ENCODE results near the gene ARHGAP45.

The ARHGAP45 gene

DNA sequence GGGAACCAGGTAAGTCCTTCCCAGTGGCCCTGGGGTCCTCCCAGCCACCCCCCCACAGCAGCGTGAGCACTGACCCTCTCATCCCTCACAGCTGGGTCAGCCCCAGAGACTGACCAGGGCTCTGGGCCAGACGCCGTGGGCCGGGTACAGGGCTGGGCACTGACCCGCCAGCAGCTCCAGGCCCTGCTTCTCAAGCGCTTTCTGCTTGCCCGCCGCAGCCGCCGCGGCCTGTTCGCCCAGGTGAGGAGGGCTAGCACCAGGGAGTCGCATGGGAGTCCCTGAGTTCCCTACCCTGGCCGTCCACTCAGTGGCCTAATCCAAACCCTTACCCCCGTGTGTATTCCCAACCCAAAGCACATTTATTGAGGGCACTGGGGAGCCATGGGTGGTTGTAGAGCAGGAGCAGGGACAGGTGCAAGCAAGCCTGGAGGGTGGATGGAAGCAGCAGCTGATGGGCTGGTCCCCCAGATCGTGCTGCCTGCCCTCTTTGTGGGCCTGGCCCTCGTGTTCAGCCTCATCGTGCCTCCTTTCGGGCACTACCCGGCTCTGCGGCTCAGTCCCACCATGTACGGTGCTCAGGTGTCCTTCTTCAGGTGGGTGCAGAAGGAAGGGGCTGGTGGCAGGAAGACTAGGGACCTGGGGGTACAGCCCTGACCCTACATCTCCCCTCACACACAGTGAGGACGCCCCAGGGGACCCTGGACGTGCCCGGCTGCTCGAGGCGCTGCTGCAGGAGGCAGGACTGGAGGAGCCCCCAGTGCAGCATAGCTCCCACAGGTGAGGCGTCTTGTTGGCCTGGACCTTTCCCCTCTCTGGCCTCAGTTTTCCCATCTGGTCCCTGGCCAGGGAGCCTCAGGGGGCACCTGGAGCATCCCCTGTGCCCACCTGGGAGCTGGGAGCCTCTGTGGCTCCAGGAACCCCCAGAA, 12.6 kb upstream of the ARHGAP45 start:
- no peak for DNase-seq

DNA sequence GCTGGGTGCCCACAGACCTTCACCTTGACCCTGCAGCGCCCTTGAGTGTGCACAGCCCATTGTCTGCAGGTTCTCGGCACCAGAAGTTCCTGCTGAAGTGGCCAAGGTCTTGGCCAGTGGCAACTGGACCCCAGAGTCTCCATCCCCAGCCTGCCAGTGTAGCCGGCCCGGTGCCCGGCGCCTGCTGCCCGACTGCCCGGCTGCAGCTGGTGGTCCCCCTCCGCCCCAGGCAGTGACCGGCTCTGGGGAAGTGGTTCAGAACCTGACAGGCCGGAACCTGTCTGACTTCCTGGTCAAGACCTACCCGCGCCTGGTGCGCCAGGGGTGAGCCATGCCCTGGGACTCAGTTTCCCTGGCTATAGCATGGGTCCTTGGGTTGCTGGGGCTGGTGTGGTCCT, 11.9 kb upstream of the ARHGAP45 start:
- no peak for DNase-seq

DNA sequence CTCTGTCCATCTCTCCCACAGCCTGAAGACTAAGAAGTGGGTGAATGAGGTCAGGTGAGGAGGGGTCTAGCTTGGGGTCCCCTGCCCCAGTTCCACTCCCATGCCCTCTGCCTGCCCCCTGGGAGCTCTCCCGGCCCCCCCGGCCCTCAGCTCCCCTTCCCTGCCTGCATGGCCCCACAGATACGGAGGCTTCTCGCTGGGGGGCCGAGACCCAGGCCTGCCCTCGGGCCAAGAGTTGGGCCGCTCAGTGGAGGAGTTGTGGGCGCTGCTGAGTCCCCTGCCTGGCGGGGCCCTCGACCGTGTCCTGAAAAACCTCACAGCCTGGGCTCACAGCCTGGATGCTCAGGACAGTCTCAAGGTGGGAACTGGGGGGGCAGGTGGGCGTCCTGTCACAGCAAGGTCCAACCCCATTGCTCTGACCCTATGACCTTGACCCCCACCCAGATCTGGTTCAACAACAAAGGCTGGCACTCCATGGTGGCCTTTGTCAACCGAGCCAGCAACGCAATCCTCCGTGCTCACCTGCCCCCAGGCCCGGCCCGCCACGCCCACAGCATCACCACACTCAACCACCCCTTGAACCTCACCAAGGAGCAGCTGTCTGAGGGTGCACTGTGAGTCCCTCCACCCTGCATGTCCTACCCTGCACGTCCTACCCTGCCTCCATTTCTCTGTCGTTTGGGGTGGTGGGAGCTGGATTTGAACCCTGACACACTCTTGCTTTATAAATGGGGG, 10.9 kb upstream of the ARHGAP45 start:
- no peak for DNase-seq

DNA sequence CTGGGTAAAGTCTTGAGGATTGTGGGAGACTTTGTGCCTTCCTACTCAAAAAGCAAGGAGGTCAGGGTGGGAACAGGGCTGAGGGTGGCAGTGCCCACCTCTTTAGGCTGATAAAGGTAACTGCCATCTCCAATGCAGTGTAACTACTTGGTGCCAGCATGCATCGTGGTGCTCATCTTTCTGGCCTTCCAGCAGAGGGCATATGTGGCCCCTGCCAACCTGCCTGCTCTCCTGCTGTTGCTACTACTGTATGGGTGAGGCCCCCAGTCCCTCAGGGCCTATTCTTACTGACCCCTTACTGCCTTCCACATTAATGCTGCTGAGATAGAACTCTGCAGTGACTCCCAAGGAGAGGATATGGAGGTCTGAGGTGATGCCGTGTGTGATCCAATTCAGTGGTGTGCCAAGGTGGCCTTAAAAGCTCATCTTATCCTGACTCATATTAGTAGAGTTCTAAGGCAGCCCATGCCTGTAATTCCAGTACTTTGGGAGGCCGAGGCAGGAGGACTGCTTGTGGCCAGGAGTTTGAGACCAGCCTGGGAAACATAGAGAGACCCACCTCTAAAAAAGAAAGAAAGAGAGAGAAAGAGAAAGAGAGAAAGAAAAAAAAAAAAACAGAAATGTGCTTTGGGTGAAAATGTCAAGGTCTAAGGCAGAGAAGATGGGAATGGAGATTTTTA, 9.7 kb upstream of the ARHGAP45 start:
- no peak for DNase-seq

DNA sequence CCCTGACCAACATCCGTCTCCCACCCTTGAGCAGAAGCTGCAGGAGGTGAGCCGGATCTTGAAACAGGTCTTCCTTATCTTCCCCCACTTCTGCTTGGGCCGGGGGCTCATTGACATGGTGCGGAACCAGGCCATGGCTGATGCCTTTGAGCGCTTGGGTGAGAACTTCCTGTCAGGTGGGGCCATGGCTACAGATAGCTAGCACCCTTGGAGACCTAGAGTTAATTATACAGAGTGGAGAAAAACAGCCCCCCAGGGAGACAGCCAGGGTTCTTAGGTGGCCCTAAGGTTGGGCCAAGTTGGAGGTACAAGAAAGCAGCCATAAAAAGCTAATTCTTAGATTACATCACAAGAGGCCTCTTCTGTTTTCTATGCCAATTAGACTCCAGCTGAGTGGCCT, 8.9 kb upstream of the ARHGAP45 start:
- DNase-seq: no peak

DNA sequence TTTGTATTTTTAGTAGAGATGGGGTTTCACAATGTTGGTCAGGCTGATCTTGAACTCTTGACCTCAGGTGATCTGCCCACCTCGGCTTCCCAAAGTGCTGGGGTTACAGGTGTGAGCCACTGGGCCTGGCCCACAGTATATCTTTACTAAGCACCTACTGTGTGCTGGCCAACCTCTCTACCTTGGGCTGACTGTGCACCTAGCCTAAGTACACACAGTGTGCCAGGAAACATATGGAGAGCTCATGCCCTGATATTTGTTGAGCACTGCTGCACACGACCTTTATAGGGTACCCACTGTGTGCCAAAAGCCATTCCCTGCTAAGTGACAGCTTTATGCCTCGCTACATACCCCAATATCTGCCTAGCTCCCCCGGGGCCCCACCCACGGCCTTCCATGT, 6.3 kb upstream of the ARHGAP45 start:
- no peak for DNase-seq

DNA sequence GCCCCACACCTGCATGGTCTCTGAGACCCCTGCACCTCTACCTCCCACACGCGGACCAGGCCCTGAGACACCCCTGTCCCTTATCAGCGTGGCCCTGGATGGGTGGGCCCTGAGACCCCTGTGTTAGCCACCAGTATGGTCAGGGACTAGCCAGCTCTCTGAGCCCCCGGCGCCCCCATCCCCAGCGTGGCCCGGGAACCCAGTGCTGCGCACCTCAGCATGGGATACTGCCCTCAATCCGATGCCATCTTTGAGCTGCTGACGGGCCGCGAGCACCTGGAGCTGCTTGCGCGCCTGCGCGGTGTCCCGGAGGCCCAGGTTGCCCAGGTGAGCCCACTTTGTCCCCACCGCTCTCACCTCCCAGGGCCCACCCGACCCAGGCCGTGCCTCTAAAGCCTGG, 5.0 kb upstream of the ARHGAP45 start:
- no peak for DNase-seq

DNA sequence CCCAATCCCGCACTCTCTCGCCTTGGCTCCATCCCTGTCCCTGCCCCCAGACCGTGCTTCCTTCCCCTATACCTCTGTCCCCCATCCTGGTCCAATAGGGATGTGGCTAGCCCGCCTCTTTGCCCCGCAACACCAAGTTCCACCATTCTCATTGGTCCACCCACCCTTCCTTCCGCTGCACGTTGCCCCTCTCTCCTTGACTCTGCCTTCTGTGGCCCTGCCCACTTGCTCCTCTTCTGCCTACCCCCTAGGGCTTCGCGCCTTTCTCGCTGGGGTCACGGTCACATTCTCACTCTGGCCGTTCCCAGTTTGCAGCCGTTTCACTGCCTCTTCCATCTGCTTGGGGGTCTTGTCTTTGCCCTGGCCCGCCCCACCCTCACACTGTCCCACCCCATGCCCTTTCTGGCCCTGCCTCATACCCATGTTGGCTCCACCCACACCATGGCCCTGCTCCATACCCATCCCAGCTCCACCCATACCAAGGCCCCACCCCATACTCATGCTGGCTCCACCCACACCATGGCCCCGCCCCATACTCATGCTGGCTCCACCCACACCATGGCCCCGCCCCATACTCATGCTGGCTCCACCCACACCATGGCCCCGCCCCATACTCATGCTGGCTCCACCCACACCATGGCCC, 4.5 kb upstream of the ARHGAP45 start:
- DNase-seq: no peak

DNA sequence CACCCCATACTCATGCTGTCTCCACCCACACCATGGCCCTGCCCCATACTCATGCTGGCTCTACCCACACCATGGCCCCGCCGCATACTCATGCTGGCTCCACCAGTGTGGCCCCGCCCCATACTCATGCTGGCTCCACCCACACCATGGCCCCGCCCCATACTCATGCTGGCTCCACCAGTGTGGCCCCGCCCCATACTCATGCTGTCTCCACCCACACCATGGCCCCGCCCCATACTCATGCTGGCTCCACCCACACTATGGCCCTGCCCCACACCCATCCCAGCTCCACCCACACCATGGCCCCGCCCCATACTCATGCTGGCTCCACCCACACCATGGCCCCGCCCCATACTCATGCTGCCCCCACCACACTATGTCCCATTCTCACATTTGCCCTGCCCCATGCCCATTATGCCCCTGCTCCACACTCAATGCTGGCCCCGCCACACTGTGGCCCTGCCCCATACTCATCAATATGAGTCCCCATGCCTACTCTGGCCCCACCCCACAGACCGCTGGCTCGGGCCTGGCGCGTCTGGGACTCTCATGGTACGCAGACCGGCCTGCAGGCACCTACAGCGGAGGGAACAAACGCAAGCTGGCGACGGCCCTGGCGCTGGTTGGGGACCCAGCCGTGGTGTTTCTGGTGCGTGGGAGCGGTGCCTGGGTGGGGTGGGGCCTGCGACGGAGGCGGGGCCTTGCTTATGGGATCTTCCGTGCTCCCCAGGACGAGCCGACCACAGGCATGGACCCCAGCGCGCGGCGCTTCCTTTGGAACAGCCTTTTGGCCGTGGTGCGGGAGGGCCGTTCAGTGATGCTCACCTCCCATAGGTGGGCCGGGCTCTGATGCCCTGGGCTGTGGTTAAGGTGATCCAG, 3.7 kb upstream of the ARHGAP45 start:
- DNase-seq: peak; percentile 11

DNA sequence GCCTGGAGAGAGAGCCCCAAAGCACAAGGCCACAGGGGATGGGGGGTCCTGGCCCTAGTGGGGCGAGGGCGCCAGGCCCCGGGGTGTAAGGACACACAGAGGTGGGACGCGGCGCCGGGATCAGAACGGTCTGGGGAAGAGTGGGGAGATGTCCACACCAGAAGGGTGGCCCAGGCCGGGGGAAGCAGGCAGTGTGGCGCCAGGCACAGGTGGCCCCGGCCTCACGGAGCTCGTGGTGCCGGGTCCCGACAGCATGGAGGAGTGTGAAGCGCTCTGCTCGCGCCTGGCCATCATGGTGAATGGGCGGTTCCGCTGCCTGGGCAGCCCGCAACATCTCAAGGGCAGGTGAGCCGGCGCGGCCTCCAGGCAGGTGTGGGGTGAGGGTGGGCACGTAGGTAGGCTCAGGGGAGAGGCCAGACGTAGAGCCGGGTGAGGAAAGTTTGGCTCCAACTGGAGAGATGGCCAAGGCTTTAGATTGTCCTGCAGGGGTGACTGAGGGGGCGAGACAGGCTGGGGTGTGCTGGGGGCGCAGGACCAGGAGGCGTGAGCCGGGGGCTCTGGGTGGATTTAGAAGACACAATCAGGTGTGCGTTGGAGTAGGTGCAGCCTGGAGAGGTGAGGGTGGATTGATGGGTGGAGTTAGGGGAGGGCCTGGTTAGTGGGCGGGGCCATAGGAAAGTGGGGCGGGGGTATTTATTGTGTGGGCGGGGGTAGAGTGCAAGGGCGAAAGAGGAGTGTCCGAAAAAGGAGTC, 2.9 kb upstream of the ARHGAP45 start:
- DNase-seq: peak; percentile 9

DNA sequence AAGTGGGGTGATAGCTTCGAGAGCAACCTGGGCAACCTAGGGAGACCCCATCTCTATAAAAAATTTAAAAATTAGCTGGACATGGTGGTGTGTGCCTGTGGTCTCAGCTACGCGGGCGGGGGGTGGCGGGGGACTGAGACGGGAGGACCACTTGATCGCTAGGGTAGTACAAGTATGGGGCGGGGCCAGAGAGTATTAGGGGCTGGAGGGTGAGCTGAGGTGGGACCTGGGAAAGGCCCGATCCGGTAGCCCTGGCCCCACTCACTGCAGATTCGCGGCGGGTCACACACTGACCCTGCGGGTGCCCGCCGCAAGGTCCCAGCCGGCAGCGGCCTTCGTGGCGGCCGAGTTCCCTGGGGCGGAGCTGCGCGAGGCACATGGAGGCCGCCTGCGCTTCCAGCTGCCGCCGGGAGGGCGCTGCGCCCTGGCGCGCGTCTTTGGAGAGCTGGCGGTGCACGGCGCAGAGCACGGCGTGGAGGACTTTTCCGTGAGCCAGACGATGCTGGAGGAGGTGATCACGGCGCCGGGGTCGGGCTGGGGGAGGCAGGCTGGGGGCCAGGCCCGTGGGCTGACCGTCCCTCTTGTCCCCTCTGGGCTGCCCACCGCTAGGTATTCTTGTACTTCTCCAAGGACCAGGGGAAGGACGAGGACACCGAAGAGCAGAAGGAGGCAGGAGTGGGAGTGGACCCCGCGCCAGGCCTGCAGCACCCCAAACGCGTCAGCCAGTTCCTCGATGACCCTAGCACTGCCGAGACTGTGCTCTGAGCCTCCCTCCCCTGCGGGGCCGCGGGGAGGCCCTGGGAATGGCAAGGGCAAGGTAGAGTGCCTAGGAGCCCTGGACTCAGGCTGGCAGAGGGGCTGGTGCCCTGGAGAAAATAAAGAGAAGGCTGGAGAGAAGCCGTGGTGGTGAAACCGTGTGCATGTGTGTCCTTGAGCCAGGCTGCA, 2.0 kb upstream of the ARHGAP45 start:
- DNase-seq: no peak

DNA sequence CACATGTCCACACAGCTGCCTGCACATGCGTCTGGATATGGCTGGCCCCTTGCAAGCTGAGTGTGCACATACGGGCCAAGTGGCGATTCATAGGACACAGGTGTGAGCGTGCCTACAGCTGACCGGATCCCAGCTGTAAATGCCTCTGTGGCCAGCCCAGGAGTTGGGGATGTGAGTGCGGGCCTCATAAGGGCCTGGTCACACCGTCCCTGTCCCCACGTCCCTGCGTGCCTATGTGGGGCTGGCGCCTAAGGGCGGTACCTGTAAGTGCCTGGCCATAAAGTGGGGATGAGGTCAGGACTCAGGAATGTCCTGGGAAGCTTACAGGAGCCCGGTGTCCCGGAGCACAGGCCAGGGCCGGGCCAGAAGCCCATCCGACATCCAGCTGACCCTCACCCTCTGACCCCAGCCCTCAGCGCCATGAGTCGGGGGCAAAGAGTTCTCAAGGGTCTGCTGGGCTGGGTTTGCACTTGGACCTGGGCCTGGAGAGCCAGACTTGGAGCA, 1.3 kb upstream of the ARHGAP45 start:
- DNase-seq: no peak

DNA sequence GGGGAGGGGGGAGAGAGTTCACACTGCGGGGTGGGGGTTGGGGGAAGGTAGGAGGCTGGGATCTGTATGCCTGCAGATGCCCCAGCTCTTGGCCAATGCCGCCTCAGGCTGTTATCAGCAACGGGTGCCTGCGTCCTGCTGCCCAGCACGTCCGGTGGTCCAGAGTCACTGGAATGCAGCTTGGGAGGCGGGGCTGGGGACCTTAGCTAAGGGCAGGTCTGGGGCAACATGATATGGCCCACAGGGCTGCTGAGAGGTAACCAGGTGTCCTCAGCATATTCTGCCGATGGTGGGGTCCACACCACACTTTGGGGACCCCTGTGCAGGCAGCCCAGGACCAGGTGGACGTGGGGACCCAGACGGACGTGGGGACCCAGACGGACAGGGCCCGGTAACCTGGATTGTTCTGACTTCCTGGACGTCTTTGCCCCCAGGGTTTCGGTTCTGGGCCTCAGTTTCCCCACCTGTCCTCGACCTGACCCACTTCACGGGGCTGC, 668 bp upstream of the ARHGAP45 start:
- no peak for DNase-seq

DNA sequence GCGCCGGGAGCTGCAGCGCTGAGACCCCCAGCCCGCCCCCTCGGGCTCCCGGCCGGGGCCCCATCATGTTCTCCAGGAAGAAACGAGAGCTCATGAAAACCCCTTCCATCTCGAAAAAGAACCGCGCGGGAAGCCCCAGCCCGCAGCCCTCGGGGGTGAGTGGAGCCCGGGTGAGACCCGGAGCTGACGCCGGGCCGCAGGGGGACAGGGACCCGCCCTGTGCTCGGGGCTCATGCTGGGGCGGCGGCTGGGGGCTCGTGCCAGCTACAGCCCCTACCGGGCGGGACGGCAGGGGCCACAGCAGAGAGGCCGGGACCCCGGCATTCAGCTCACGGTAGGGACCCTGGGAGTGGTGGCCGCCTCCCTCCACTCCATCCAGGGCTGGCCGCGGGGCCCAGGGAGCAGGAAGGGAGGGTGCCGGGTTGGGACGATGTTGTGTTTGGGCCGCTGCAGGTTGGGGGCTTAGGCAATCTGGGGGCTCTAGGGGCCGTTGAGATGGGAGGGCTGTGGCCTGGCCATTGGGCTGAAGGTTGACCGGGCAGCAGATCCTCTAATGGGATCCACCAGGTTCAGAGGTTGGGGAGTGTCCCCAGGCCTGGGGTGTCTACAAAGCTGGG, 482 bp downstream of the ARHGAP45 start:
- no peak for DNase-seq

DNA sequence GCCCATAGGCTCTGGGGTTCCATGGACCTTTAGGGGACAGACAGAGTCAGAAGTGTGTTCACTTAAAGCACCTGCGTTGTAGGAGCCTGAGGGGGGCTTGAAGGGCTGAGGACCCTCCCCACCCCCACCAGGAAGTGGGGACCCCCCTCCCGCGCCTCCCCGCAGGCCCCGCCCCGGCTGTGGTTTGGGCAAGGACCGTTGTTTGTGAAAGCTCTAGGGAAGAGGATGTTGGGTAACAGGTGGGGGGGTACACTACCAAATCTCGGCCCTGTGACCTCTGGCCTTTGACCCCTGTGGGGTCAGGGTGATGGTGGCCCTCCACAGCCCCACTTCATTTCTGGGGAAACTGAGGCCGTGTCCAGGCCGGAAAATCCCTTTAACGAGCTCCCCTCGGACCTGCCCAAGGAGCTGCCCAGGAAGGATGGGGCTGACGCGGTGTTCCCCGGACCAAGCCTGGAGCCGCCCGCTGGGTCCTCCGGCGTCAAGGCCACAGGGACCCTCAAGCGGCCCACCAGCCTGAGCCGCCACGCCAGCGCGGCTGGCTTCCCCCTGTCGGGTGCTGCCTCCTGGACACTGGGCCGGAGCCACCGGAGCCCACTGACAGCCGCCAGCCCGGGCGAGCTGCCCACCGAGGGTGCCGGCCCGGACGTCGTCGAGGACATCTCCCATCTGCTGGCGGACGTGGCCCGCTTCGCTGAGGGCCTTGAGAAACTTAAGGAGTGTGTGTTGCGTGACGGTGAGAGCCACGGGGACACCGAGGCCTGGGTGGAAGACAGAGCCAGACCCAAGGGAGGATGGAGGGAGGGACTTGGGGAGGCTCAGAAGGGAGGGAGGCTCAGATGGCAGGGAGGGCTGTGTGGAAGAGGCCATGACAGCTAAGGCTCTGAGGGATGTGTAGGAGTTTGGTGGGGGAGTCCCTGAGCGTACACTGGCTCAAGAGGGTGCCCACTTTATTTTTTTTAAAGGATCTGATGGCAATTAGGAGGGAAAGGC, 1.3 kb downstream of the ARHGAP45 start:
- no peak for DNase-seq

DNA sequence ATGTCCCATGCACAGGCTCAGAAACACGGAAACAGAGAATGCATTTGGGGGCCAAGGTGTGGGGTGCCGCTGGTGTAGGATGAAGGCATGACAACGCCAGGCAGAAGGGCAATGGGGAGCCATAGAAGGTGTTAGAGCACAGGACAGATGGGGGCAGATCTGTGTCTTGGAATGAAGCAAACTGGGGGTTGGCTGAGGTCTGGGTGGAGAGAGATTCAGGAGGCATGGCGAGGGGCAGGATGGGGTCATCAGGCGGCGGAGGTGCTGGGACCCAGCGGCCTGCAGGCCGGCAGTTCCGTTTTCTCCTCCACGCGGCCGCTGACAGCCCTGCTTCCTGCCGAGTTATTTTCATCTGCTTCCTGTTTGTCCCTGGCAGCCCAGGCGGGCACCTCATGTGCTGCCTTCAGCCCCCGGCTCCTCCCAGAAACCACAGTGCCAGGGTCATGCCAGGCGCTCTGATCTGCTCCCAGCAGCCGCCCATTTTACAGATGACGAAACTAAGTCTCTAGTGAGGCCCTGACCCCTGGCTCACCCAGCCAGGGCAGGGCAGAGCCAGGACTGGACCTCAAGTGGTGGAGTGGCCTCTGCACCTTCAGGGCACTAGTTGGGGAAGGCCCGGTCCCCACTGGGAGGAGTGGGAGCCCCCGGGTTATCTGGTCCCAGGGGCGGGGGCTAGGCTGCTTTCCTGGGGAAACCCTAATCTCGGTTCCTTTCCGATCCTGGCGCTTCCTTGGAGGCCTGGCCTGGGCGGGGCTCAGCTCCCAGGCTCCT, 2.2 kb downstream of the ARHGAP45 start:
- no peak for DNase-seq

DNA sequence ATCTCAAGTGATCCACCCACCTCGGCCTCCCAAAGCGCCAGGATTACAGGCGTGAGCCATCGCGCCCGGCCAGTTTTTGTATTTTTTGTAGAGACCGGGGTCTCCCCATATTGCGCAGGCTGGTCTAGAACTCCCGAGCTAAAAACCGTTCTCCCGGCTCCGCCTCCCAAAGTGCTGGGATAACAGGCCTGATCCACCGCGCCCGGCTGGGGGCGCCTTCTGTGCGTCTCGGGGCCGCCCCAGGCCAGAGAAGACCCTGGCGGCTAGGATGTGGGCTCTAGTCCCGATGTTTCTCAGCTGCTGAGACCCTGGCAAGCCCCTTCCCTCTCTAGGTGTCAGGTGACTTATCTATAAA, 3.6 kb downstream of the ARHGAP45 start:
- no peak for DNase-seq
